HG03095 (cell line): ENCODE results near the gene LEFTY1.
"Not testable (repeated sequence)": the region's sequence is repeated elsewhere in the genome, so short reads cannot be mapped to it uniquely, and the experiment has no call there.

Experiments used
- ATAC-seq: cut with Tn5 transposase; IDR thresholded peaks from one replicate; pipeline ENCODE4 v1.9.1; 2021; ENCODE audit warnings: moderate library complexity; ENCODE audit not compliant: unreplicated experiment

Gene LEFTY1

GRCh38 chr1:225888898-225889601 is at the start of gene LEFTY1:
Gene LEFTY1, minus strand, starts transcription at chr1:225889146. Its CDS starts 80 bp downstream, at chr1:225889066.
- no peak for ATAC-seq

- no peak for ATAC-seq
Measured at GRCh38 chr1:225937048-225937968, 48.4 kb upstream of the LEFTY1 start.

- no peak for ATAC-seq
Measured at GRCh38 chr1:225936523-225936922, 47.6 kb upstream of the LEFTY1 start.

GRCh38 chr1:225936086-225936485 is 47.1 kb upstream of the LEFTY1 start:
- ATAC-seq = not testable (repeated sequence)

- no peak for ATAC-seq
Measured at GRCh38 chr1:225934711-225935110, 45.8 kb upstream of the LEFTY1 start.

GRCh38 chr1:225933072-225933471 is 44.1 kb upstream of the LEFTY1 start:
- no peak for ATAC-seq

- ATAC-seq = no peak
Measured at GRCh38 chr1:225931270-225932136, 42.6 kb upstream of the LEFTY1 start.

- ATAC-seq = no peak
Measured at GRCh38 chr1:225930566-225930965, 41.6 kb upstream of the LEFTY1 start.

GRCh38 chr1:225929462-225929861 is 40.5 kb upstream of the LEFTY1 start:
- not testable (repeated sequence) for ATAC-seq

GRCh38 chr1:225928186-225929175 is 39.5 kb upstream of the LEFTY1 start:
- no peak for ATAC-seq

- ATAC-seq = no peak
Measured at GRCh38 chr1:225926551-225927113, 37.7 kb upstream of the LEFTY1 start.

GRCh38 chr1:225923692-225924555 is 35.0 kb upstream of the LEFTY1 start, which contains the start of gene PYCR2:
Gene PYCR2, minus strand, starts transcription at chr1:225924250. Its CDS starts 140 bp downstream, at chr1:225924110.
- peak; percentile 99 for ATAC-seq

- ATAC-seq = no peak
Measured at GRCh38 chr1:225923381-225923691, 34.4 kb upstream of the LEFTY1 start.

- ATAC-seq = no peak
Measured at GRCh38 chr1:225921734-225922709, 33.1 kb upstream of the LEFTY1 start.

- ATAC-seq = no peak
Measured at GRCh38 chr1:225919906-225920305, 31.0 kb upstream of the LEFTY1 start.

- ATAC-seq = no peak
Measured at GRCh38 chr1:225918280-225918679, 29.3 kb upstream of the LEFTY1 start.

GRCh38 chr1:225917536-225917935 is 28.6 kb upstream of the LEFTY1 start:
- ATAC-seq = no peak
